ENCODE results near the gene UPB1. TPM values are rescaled to one million over a fixed set of nuclear protein-coding genes. Genes with fewer than 3 reads are reported as not detected.
"Not testable (repeated sequence)": the region's sequence is repeated elsewhere in the genome, so short reads cannot be mapped to it uniquely, and the experiment has no call there.

UPB1 gene
- total and polyA plus RNA-seq, 11 donors = 0.24 to 1.9 (median 0.80) TPM

DNA sequence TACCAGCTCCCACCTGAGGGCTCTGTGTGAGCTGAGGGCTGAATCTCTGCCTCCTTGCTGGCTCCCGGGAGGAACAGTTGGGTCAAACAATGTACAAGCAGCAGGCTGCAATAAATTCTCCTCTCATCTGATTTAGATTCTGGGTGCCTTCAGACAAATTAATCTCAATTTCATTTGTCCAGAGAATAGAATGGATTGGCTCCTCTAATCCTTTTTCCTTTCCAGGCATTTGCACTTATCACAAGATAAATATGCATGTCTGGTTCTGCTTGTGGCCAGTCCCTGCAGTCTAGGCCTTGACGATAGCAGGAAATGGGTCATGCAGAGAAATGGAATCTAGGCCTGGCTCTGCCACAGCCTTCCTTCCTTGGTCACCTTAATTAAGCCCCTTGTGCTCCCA lies 28.7 kb downstream of the UPB1 start:
- TF ChIP-seq CTCF (IDR thresholded peaks at IDR 0.05) = no peak
- TF ChIP-seq POLR2A (IDR thresholded peaks at IDR 0.05) = no peak
- intact Hi-C loops (cut with DNase I) = loop anchor here in 8 of 10 donors (1.0 to 10.0 kb wide), 12 partner anchors 12 to 339 kb away; partner anchors contain the start of genes ADORA2A (in 2 of the 8), SUSD2 (in 2 of the 8) and SPECC1L (in 1 of the 8)
- Histone ChIP-seq H3K4me1 (peaks cover 0 to 32% (median 17%) of the 10 kb centered on the region in 12 donors), H3K27ac (peak overlapping the region in 2 of 12 donors; percentile 30 to 49), H3K36me3 (no peaks in the 10 kb centered on the region), H3K9me3 (no peaks in the 10 kb centered on the region), H3K4me3 (no peak overlapping the region), H3K27me3 (no peaks in the 10 kb centered on the region)
- ATAC-seq (no peak), DNase-seq (no peak)
- 54 to 72% (median 57%) methylated on average over 2 of the region's 2 CpGs for WGBS, 4 donors

GRCh38 chr22:24525416-24526037 lies 30.4 kb downstream of the UPB1 start:
- TF ChIP-seq POLR2A (IDR thresholded peaks at IDR 0.05) (no peak), CTCF (IDR thresholded peaks at IDR 0.05) (peak; percentile 73 to 90 (median 84))
- Histone ChIP-seq H3K36me3 (no peaks in the 10 kb centered on the region), H3K27ac (no peak overlapping the region), H3K9me3 (no peaks in the 10 kb centered on the region), H3K27me3 (no peaks in the 10 kb centered on the region), H3K4me3 (no peak overlapping the region), H3K4me1 (peaks cover 0 to 27% (median 11%) of the 10 kb centered on the region in 12 donors)
- intact Hi-C loops (cut with DNase I) = loop anchor here in 6 of 10 donors (1.0 to 10.0 kb wide), 6 partner anchors 103 to 341 kb away; partner anchors contain the start of gene SUSD2 (in 2 of the 6)
- WGBS, 4 donors = 9 to 14% (median 14%) methylated on average over 12 of the region's 12 CpGs
- ATAC-seq (peak in 3 of 4 donors; percentile 83 to 86 (median 86)), DNase-seq (peak; percentile 66 to 84 (median 76))

DNA sequence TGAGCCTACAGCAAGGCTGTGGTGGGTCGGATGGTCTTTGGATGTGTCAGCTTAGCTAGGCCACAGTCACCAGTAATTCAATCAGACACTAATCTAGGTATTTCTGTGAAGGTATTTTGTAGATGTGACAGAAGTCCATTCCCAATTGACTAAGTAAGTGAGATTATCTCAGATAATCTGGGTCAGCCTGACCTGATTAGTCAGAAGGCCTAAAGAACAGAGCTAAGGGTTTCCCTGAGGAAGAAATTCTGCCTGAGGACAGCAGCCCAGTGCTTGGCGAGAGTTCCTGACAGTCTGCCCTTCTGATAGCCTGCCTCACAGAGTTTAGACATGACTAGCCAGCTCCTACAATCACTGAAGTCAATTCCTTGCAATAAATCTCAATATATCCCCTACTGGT lies 31.1 kb downstream of the UPB1 start:
- Histone ChIP-seq H3K27ac (no peak overlapping the region), H3K27me3 (no peaks in the 10 kb centered on the region), H3K36me3 (no peaks in the 10 kb centered on the region), H3K4me3 (no peak overlapping the region), H3K4me1 (peaks cover 0 to 27% (median 11%) of the 10 kb centered on the region in 12 donors), H3K9me3 (no peaks in the 10 kb centered on the region)
- ATAC-seq (no peak), DNase-seq (no peak)
- WGBS, 4 donors = 77 to 89% (median 86%) methylated on average over 2 of the region's 2 CpGs
- intact Hi-C loops (cut with DNase I) = loop anchor here in 4 of 10 donors (5.0 to 10.0 kb wide), 3 partner anchors 199 to 341 kb away; partner anchors contain the start of gene SUSD2 (in 2 of the 4)
- no peak for TF ChIP-seq POLR2A (IDR thresholded peaks at IDR 0.05)
- no peak for TF ChIP-seq CTCF (IDR thresholded peaks at IDR 0.05)

GRCh38 chr22:24529898-24530297 lies 34.8 kb downstream of the UPB1 start:
- no peaks in the 10 kb centered on the region for H3K27me3 ChIP-seq
- no peak overlapping the region for H3K27ac ChIP-seq
- intact Hi-C loops (cut with DNase I) = loop anchor here in 4 of 10 donors (5.0 to 10.0 kb wide), 3 partner anchors 203 to 345 kb away; partner anchors contain the start of gene SUSD2 (in 2 of the 4)
- H3K4me1 ChIP-seq = peaks cover 0 to 14% (median 6%) of the 10 kb centered on the region in 12 donors
- no peak overlapping the region for H3K4me3 ChIP-seq
- no peaks in the 10 kb centered on the region for H3K9me3 ChIP-seq
- no peak for ATAC-seq
- DNase-seq = no peak
- no peak for TF ChIP-seq CTCF (IDR thresholded peaks at IDR 0.05)
- no peak for TF ChIP-seq POLR2A (IDR thresholded peaks at IDR 0.05)
- H3K36me3 ChIP-seq = no peaks in the 10 kb centered on the region
- 86 to 89% (median 89%) methylated on average over 2 of the region's 2 CpGs for WGBS, 4 donors

GRCh38 chr22:24530968-24531367 lies 35.8 kb downstream of the UPB1 start:
- H3K27ac ChIP-seq; H3K36me3 ChIP-seq; H3K4me1 ChIP-seq; H3K27me3 ChIP-seq; H3K9me3 ChIP-seq; H3K4me3 ChIP-seq; ATAC-seq; intact Hi-C loops (cut with DNase I); DNase-seq: not testable (repeated sequence)
- 76 to 94% (median 90%) methylated on average over 3 of the region's 3 CpGs for WGBS, 4 donors
